H9 (cell line): ENCODE data around the gene OR52B6. TPM values are rescaled to one million over a fixed set of nuclear protein-coding genes. Genes with fewer than 3 reads are reported as not detected.

Source experiments
- DNase-seq: peaks from one replicate; pipeline ENCODE4 v3.0.0-alpha.2; 2017
- H2AFZ ChIP-seq: one replicate; pipeline ENCODE4 v1.6.1; 2013; ENCODE audit warnings: mild to moderate bottlenecking, low read length, control low read depth, moderate library complexity
- H2AK5ac ChIP-seq: 2 replicates; pipeline ENCODE4 v1.6.1; 2013; ENCODE audit warnings: low read length, control low read depth, mixed read lengths; ENCODE audit not compliant: insufficient read length
- H2BK120ac ChIP-seq: one replicate; pipeline ENCODE4 v1.6.1; 2013; ENCODE audit warnings: low read depth, mild to moderate bottlenecking, low read length, control low read depth, inconsistent platforms; ENCODE audit not compliant: poor library complexity, severe bottlenecking
- H2BK12ac ChIP-seq: 2 replicates; pipeline ENCODE4 v1.6.1; 2013; ENCODE audit warnings: low read length, control low read depth, mixed read lengths, low read depth; ENCODE audit not compliant: insufficient read length
- H2BK15ac ChIP-seq: 2 replicates; pipeline ENCODE4 v1.6.1; 2013; ENCODE audit warnings: low read depth, low read length, control low read depth
- H2BK20ac ChIP-seq: one replicate; pipeline ENCODE4 v1.6.1; 2013; ENCODE audit warnings: low read depth, mild to moderate bottlenecking, low read length, control low read depth, inconsistent platforms; ENCODE audit not compliant: poor library complexity, severe bottlenecking
- H2BK5ac ChIP-seq: 2 replicates; pipeline ENCODE4 v1.6.1; 2013; ENCODE audit warnings: low read length, control low read depth, mixed read lengths; ENCODE audit not compliant: insufficient read length
- H3K14ac ChIP-seq: 2 replicates; pipeline ENCODE4 v1.6.1; 2013; ENCODE audit warnings: low read length, control low read depth; ENCODE audit not compliant: insufficient read depth
- H3K18ac ChIP-seq: 2 replicates; pipeline ENCODE4 v1.6.1; 2013; ENCODE audit warnings: low read depth, mild to moderate bottlenecking, mixed read lengths, low read length, control low read depth; ENCODE audit not compliant: insufficient read length
- H3K23ac ChIP-seq: 2 replicates; pipeline ENCODE4 v1.6.1; 2013; ENCODE audit warnings: low read length, control low read depth, mixed read lengths, low read depth; ENCODE audit not compliant: insufficient read length
- H3K23me2 ChIP-seq: 2 replicates; pipeline ENCODE4 v1.6.1; 2013; ENCODE audit warnings: low read depth, mild to moderate bottlenecking, mixed read lengths, low read length, control low read depth; ENCODE audit not compliant: insufficient read length, poor library complexity, severe bottlenecking
- H3K27ac ChIP-seq: 2 replicates; pipeline ENCODE4 v1.5.1; 2013; ENCODE audit warnings: low read length, control low read depth, mixed read lengths, low read depth; ENCODE audit not compliant: insufficient read length
- H3K27me3 ChIP-seq: 2 replicates; pipeline ENCODE4 v1.6.1; 2013; ENCODE audit warnings: low read length, control low read depth, inconsistent platforms; ENCODE audit not compliant: insufficient read depth
- H3K4ac ChIP-seq: 2 replicates; pipeline ENCODE4 v1.6.1; 2013; ENCODE audit warnings: low read depth, mild to moderate bottlenecking, control low read depth, inconsistent platforms, low read length, moderate library complexity
- H3K4me1 ChIP-seq: 2 replicates; pipeline ENCODE4 v1.6.1; 2013; ENCODE audit warnings: low read length, control low read depth, inconsistent platforms; ENCODE audit not compliant: insufficient read depth
- H3K4me2 ChIP-seq: 2 replicates; pipeline ENCODE4 v1.6.1; 2013; ENCODE audit warnings: low read length, control low read depth, mixed read lengths; ENCODE audit not compliant: insufficient read length, insufficient read depth
- H3K56ac ChIP-seq: 2 replicates; pipeline ENCODE4 v1.6.1; 2013; ENCODE audit warnings: low read depth, mild to moderate bottlenecking, mixed read lengths, low read length, control low read depth; ENCODE audit not compliant: insufficient read length
- H3K79me1 ChIP-seq: 2 replicates; pipeline ENCODE4 v1.6.1; 2013; ENCODE audit warnings: low read depth, mild to moderate bottlenecking, moderate library complexity, low read length, control low read depth, inconsistent platforms; ENCODE audit not compliant: insufficient read depth, poor library complexity, severe bottlenecking
- H3K79me2 ChIP-seq: 2 replicates; pipeline ENCODE4 v1.6.1; 2013; ENCODE audit warnings: low read length, control low read depth, inconsistent platforms; ENCODE audit not compliant: insufficient read depth
- H3K9ac ChIP-seq: 2 replicates; pipeline ENCODE4 v1.6.1; 2013; ENCODE audit warnings: low read length, control low read depth, mixed read lengths; ENCODE audit not compliant: insufficient read length; ENCODE audit errors: extremely low read depth
- H3K9me3 ChIP-seq: one replicate; pipeline ENCODE4 v1.6.1; 2013; ENCODE audit warnings: low read depth, low read length, inconsistent platforms; ENCODE audit not compliant: control insufficient read depth
- H3T11ph ChIP-seq: one replicate; pipeline ENCODE4 v1.6.1; 2013; ENCODE audit warnings: mild to moderate bottlenecking, low read length, control low read depth, inconsistent platforms
- H4K20me1 ChIP-seq: one replicate; pipeline ENCODE4 v1.6.1; 2013; ENCODE audit not compliant: control insufficient read depth, insufficient read length, insufficient read depth
- H4K5ac ChIP-seq: 2 replicates; pipeline ENCODE4 v1.6.1; 2013; ENCODE audit warnings: low read depth, mild to moderate bottlenecking, mixed read lengths, low read length, control low read depth; ENCODE audit not compliant: insufficient read length
- H4K8ac ChIP-seq: replicated peaks from 2 replicates; pipeline ENCODE4 v1.6.1; 2013; ENCODE audit warnings: low read length, control low read depth, mixed read lengths, low read depth; ENCODE audit not compliant: insufficient read length
- H4K91ac ChIP-seq: 2 replicates; pipeline ENCODE4 v1.6.1; 2013; ENCODE audit warnings: low read depth, mild to moderate bottlenecking, moderate library complexity, mixed read lengths, low read length, control low read depth; ENCODE audit not compliant: insufficient read length
- H3K27ac Mint-ChIP-seq, 3 experiments: 2 replicates in 2 of 3; 3 replicates in 1 of 3; pipeline ENCODE4 v1.8.0; 2020 to 2021; ENCODE audit warnings: mixed read lengths in 3 of 3, mild to moderate bottlenecking in 1 of 3, moderate library complexity in 1 of 3
- H3K27me3 Mint-ChIP-seq: 2 replicates; pipeline ENCODE4 v1.8.0; 2021; ENCODE audit warnings: low read depth, mild to moderate bottlenecking, moderate library complexity, mixed read lengths
- H3K36me3 Mint-ChIP-seq, 3 experiments: 2 replicates in 2 of 3; 3 replicates in 1 of 3; pipeline ENCODE4 v1.8.0; 2020 to 2021; ENCODE audit warnings: low read depth in 3 of 3, mixed read lengths in 3 of 3; ENCODE audit not compliant: insufficient read depth in 1 of 3
- H3K4me1 Mint-ChIP-seq, 2 experiments: 2 replicates each; pipeline ENCODE4 v1.8.0; 2020; ENCODE audit warnings: mixed read lengths in 2 of 2
- H3K4me3 Mint-ChIP-seq, 2 experiments: 2 replicates in 1 of 2; 3 replicates in 1 of 2; pipeline ENCODE4 v1.8.0; 2020 to 2021; ENCODE audit warnings: mild to moderate bottlenecking in 2 of 2, mixed read lengths in 2 of 2, moderate library complexity in 1 of 2
- H3K9me3 Mint-ChIP-seq, 2 experiments: 2 replicates in 1 of 2; 3 replicates in 1 of 2; pipeline ENCODE4 v1.8.0; 2020; ENCODE audit warnings: mild to moderate bottlenecking in 2 of 2, mixed read lengths in 2 of 2, moderate library complexity in 1 of 2
- CTCF ChIP-seq: fragments of 200-600 bp; sonication (generic); conservative IDR thresholded peaks from 3 replicates; pipeline ENCODE4 v1.8.0; 2021; ENCODE audit warnings: antibody characterized with exemption, mild to moderate bottlenecking
- WGBS: extraction: QIAGEN DNeasy Blood & Tissue Kit; methylation state at CpG from one replicate; pipeline ENCODE4 v1.1.7; 2013; ENCODE audit warnings: missing lambda C conversion rate, low lambda C conversion rate, mixed read lengths; ENCODE audit not compliant: insufficient read length; ENCODE audit errors: extremely low coverage; 5-methylcytosine and 5-hydroxymethylcytosine counted together
- total RNA-seq: library from RNA; stranded (reverse); gene quantifications from 2 replicates; pipeline ENCODE4 v1.2.1, GENCODE V29; 2021

OR52B6 gene
- total RNA-seq, 1 experiment from 2014 or later: not detected

- Histone ChIP-seq H3K4ac (no peak overlapping the region), H3K9ac (no peak overlapping the region), H3K23me2 (no peaks in the 10 kb centered on the region), H4K5ac (no peak overlapping the region), H4K20me1 (no peaks in the 10 kb centered on the region), H2BK20ac (no peak overlapping the region), H3K79me1 (no peaks in the 10 kb centered on the region), H2BK120ac (no peak overlapping the region), H2BK15ac (no peak overlapping the region), H3K9me3 (no peaks in the 10 kb centered on the region), H4K91ac (no peak overlapping the region), H3K23ac (no peak overlapping the region), H4K8ac (no peak overlapping the region), H3K56ac (no peak overlapping the region), H3K14ac (no peak overlapping the region), H3K4me1 (peaks cover 20% of the 10 kb centered on the region; the same call in 1 of the 2 replicates), H2AK5ac (no peak overlapping the region), H2BK12ac (no peak overlapping the region), H3K79me2 (no peaks in the 10 kb centered on the region; the same call in 1 of the 2 replicates), H3K18ac (no peak overlapping the region), H3K27me3 (no peaks in the 10 kb centered on the region), H2AFZ (no peak overlapping the region), H3K4me2 (no peak overlapping the region), H2BK5ac (no peak overlapping the region), H3K27ac (no peak overlapping the region), H3T11ph (no peak overlapping the region)
- peak overlapping the region in 1 of 3 experiments; percentile 67; a peak in 1 of 7 replicates for H3K27ac Mint-ChIP-seq
- no CpG with 5 or more reads among the region's 3 CpGs for WGBS
- DNase-seq: no peak
- H3K36me3 Mint-ChIP-seq: no peaks in the 10 kb centered on the region
- TF ChIP-seq CTCF: no peak
- no peak overlapping the region for H3K4me3 Mint-ChIP-seq
- no peaks in the 10 kb centered on the region for H3K27me3 Mint-ChIP-seq
- no peaks in the 10 kb centered on the region for H3K9me3 Mint-ChIP-seq
- H3K4me1 Mint-ChIP-seq: peaks cover 28 to 33% of the 10 kb centered on the region in 2 experiments
Observed at GRCh38 chr11:5620651-5621521, 40.2 kb downstream of the OR52B6 start.
